Measurements from ENCODE around the gene NFASC.

Gene NFASC

GRCh38 chr1:204885790-204886189, 15.1 kb downstream of the NFASC start:
- H3K4me1 ChIP-seq (ENCODE audit: control insufficient read depth, low read length), result no peaks in the 10 kb centered on the region
- H3F3A ChIP-seq (ENCODE audit: control insufficient read depth, insufficient read depth), result no peaks in the 10 kb centered on the region
- H4K20me1 ChIP-seq (ENCODE audit: control insufficient read depth, insufficient read depth, low read depth, low read length), result no peaks in the 10 kb centered on the region
- TF ChIP-seq CTCF (IDR thresholded peaks at IDR 0.05; ENCODE audit: low read depth, low read length, poor library complexity, severe bottlenecking), result no peak
- TF ChIP-seq EZH2phosphoT487 (IDR thresholded peaks at IDR 0.05; ENCODE audit: borderline replicate concordance, low read length), result no peak
- H3K36me3 ChIP-seq (ENCODE audit: control insufficient read depth, low read length), result no peaks in the 10 kb centered on the region
- no peak overlapping the region for H3K4me2 ChIP-seq (ENCODE audit: low read length)
- H3K4me3 ChIP-seq (ENCODE audit: low read length), result no peak overlapping the region
- no peaks in the 10 kb centered on the region for H3K79me2 ChIP-seq (ENCODE audit: control insufficient read depth, low read length)
- H3K9me2 ChIP-seq (replicated peaks; ENCODE audit: control insufficient read depth, low read length), result no peaks in the 10 kb centered on the region
- H3K27ac ChIP-seq (ENCODE audit: low read depth, low read length), result no peak overlapping the region
- H3K27me3 ChIP-seq (ENCODE audit: control insufficient read depth, low read length), result peaks cover 42% of the 10 kb centered on the region
- no peaks in the 10 kb centered on the region for H3K9me3 ChIP-seq (ENCODE audit: control insufficient read depth, insufficient read depth, low read length)

- Histone ChIP-seq H3K27me3 (ENCODE audit: control insufficient read depth, low read length) (peaks cover 44% of the 10 kb centered on the region), H3K27ac (ENCODE audit: low read depth, low read length) (no peak overlapping the region), H3K79me2 (ENCODE audit: control insufficient read depth, low read length) (no peaks in the 10 kb centered on the region), H3K4me1 (ENCODE audit: control insufficient read depth, low read length) (no peaks in the 10 kb centered on the region), H3K4me2 (ENCODE audit: low read length) (no peak overlapping the region), H4K20me1 (ENCODE audit: control insufficient read depth, insufficient read depth, low read depth, low read length) (no peaks in the 10 kb centered on the region), H3K4me3 (ENCODE audit: low read length) (no peak overlapping the region), H3K9me2 (replicated peaks; ENCODE audit: control insufficient read depth, low read length) (no peaks in the 10 kb centered on the region), H3K36me3 (ENCODE audit: control insufficient read depth, low read length) (no peaks in the 10 kb centered on the region), H3F3A (ENCODE audit: control insufficient read depth, insufficient read depth) (no peaks in the 10 kb centered on the region), H3K9me3 (ENCODE audit: control insufficient read depth, insufficient read depth, low read length) (no peaks in the 10 kb centered on the region)
- no peak for TF ChIP-seq CTCF (IDR thresholded peaks at IDR 0.05; ENCODE audit: low read depth, low read length, poor library complexity, severe bottlenecking)
- no peak for TF ChIP-seq EZH2phosphoT487 (IDR thresholded peaks at IDR 0.05; ENCODE audit: borderline replicate concordance, low read length)
Measured at GRCh38 chr1:204887846-204888245, 17.2 kb downstream of the NFASC start.

DNA sequence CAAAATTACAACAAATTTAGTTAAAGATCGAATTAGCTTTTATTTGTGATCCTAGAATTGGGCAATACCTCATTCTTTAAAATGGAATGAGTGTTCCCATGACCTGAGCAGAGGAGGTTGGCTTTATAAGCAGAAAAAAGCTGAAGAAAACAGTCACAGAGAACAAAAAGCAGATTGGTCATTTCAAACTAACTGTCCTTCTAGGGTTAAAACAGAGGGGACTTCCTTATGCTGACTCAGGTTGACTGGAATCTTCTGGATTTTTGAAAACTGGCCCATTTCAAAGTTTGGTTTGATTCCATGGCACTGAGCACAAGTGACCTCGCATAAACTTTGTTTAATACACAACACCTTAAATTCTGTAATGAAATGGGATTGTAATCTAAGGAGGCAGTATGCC, 17.6 kb downstream of the NFASC start:
- Histone ChIP-seq H3F3A (ENCODE audit: control insufficient read depth, insufficient read depth) (no peaks in the 10 kb centered on the region), H3K4me3 (ENCODE audit: low read length) (no peak overlapping the region), H3K36me3 (ENCODE audit: control insufficient read depth, low read length) (no peaks in the 10 kb centered on the region), H3K79me2 (ENCODE audit: control insufficient read depth, low read length) (no peaks in the 10 kb centered on the region), H3K9me2 (replicated peaks; ENCODE audit: control insufficient read depth, low read length) (no peaks in the 10 kb centered on the region), H3K27ac (ENCODE audit: low read depth, low read length) (no peak overlapping the region), H3K4me1 (ENCODE audit: control insufficient read depth, low read length) (no peaks in the 10 kb centered on the region), H3K27me3 (ENCODE audit: control insufficient read depth, low read length) (peaks cover 47% of the 10 kb centered on the region), H3K4me2 (ENCODE audit: low read length) (no peak overlapping the region), H3K9me3 (ENCODE audit: control insufficient read depth, insufficient read depth, low read length) (no peaks in the 10 kb centered on the region), H4K20me1 (ENCODE audit: control insufficient read depth, insufficient read depth, low read depth, low read length) (no peaks in the 10 kb centered on the region)
- TF ChIP-seq CTCF (IDR thresholded peaks at IDR 0.05; ENCODE audit: low read depth, low read length, poor library complexity, severe bottlenecking) (no peak), EZH2phosphoT487 (IDR thresholded peaks at IDR 0.05; ENCODE audit: borderline replicate concordance, low read length) (no peak)
